Measurements from ENCODE around the gene SUFU. TPM values are rescaled to one million over a fixed set of nuclear protein-coding genes. Genes with fewer than 3 reads are reported as not detected.

SUFU gene
- total RNA-seq, 3 donors from 2014 or later (not counting 1 experiment from before 2014, with no cell fraction given) = 8.2 to 13.0 (median 11.5) TPM

GRCh38 chr10:102616066-102616770 is 112.4 kb downstream of the SUFU start:
- 46% methylated on average over 1 of the region's 1 CpG for WGBS (ENCODE audit: insufficient coverage)
- Mint-ChIP-seq H3K27me3 (ENCODE audit: low read depth in 2 of 2) (no peaks in the 10 kb centered on the region), H3K4me1 (peaks cover 0 to 5% of the 10 kb centered on the region in 2 donors), H3K4me3 (no peak overlapping the region), H3K9me3 (no peaks in the 10 kb centered on the region), H3K27ac (no peak overlapping the region), H3K36me3 (no peaks in the 10 kb centered on the region)
- no peak overlapping the region for H3K27ac ChIP-seq (ENCODE audit: low read length)
- no peak for TF ChIP-seq CTCF (IDR thresholded peaks at IDR 0.05)
- intact Hi-C loops (cut with micrococcal nuclease) = no loop called here
- H3K27me3 ChIP-seq (ENCODE audit: control insufficient read depth, insufficient read depth, low read length) = no peaks in the 10 kb centered on the region
- no peak overlapping the region for H3K4me3 ChIP-seq (ENCODE audit: low read length)
- no peaks in the 10 kb centered on the region for H3K9me3 ChIP-seq (ENCODE audit: control insufficient read depth, insufficient read depth, low read length)
- peaks cover 31% of the 10 kb centered on the region for H3K36me3 ChIP-seq (ENCODE audit: control insufficient read depth, insufficient read depth, low read length)
- H3K4me1 ChIP-seq (ENCODE audit: control insufficient read depth, insufficient read depth, low read length) = peaks cover 11% of the 10 kb centered on the region
- ATAC-seq (no peak), DNase-seq (no peak)

DNA sequence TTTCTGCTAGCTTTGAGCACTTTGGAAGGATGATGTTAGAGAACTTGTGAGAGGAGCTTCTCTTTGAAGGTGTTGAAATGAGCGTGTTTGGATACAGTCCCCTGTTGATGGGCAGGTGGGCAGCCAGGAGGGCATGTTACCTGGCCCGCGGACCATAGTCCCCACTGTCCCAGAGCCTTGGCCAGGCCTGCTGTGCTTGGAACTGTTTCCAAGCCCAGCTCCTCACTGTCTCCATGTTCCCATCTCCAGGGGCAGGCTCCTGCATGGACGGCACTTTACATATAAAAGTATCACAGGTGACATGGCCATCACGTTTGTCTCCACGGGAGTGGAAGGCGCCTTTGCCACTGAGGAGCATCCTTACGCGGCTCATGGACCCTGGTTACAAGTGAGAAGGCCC is 113.3 kb downstream of the SUFU start:
- Mint-ChIP-seq H3K9me3 (no peaks in the 10 kb centered on the region), H3K4me3 (no peak overlapping the region), H3K27me3 (ENCODE audit: low read depth in 2 of 2) (no peaks in the 10 kb centered on the region), H3K4me1 (peaks cover 0 to 5% of the 10 kb centered on the region in 2 donors), H3K27ac (no peak overlapping the region), H3K36me3 (no peaks in the 10 kb centered on the region)
- Histone ChIP-seq H3K4me1 (ENCODE audit: control insufficient read depth, insufficient read depth, low read length) (peaks cover 11% of the 10 kb centered on the region), H3K9me3 (ENCODE audit: control insufficient read depth, insufficient read depth, low read length) (no peaks in the 10 kb centered on the region), H3K36me3 (ENCODE audit: control insufficient read depth, insufficient read depth, low read length) (peaks cover 31% of the 10 kb centered on the region), H3K27ac (ENCODE audit: low read length) (no peak overlapping the region), H3K27me3 (ENCODE audit: control insufficient read depth, insufficient read depth, low read length) (no peaks in the 10 kb centered on the region), H3K4me3 (ENCODE audit: low read length) (no peak overlapping the region)
- intact Hi-C loops (cut with micrococcal nuclease) = no loop called here
- WGBS (ENCODE audit: insufficient coverage) = 97% methylated on average over 9 of the region's 9 CpGs
- no peak for ATAC-seq
- no peak for DNase-seq
- no peak for TF ChIP-seq CTCF (IDR thresholded peaks at IDR 0.05)

GRCh38 chr10:102617816-102618215 is 114.0 kb downstream of the SUFU start:
- Mint-ChIP-seq H3K36me3 (no peaks in the 10 kb centered on the region), H3K27ac (no peak overlapping the region), H3K4me1 (peaks cover 0 to 3% of the 10 kb centered on the region in 2 donors), H3K9me3 (no peaks in the 10 kb centered on the region), H3K27me3 (ENCODE audit: low read depth in 2 of 2) (no peaks in the 10 kb centered on the region), H3K4me3 (no peak overlapping the region)
- Histone ChIP-seq H3K9me3 (ENCODE audit: control insufficient read depth, insufficient read depth, low read length) (no peaks in the 10 kb centered on the region), H3K4me3 (ENCODE audit: low read length) (no peak overlapping the region), H3K27me3 (ENCODE audit: control insufficient read depth, insufficient read depth, low read length) (no peaks in the 10 kb centered on the region), H3K36me3 (ENCODE audit: control insufficient read depth, insufficient read depth, low read length) (peaks cover 31% of the 10 kb centered on the region), H3K27ac (ENCODE audit: low read length) (no peak overlapping the region), H3K4me1 (ENCODE audit: control insufficient read depth, insufficient read depth, low read length) (peaks cover 6% of the 10 kb centered on the region)
- ATAC-seq = no peak
- no peak for DNase-seq
- intact Hi-C loops (cut with micrococcal nuclease) = no loop called here
- no peak for TF ChIP-seq CTCF (IDR thresholded peaks at IDR 0.05)
- 97% methylated on average over 8 of the region's 8 CpGs for WGBS (ENCODE audit: insufficient coverage)
